ENCODE results near the gene TYRP1.

Gene TYRP1, protein sequence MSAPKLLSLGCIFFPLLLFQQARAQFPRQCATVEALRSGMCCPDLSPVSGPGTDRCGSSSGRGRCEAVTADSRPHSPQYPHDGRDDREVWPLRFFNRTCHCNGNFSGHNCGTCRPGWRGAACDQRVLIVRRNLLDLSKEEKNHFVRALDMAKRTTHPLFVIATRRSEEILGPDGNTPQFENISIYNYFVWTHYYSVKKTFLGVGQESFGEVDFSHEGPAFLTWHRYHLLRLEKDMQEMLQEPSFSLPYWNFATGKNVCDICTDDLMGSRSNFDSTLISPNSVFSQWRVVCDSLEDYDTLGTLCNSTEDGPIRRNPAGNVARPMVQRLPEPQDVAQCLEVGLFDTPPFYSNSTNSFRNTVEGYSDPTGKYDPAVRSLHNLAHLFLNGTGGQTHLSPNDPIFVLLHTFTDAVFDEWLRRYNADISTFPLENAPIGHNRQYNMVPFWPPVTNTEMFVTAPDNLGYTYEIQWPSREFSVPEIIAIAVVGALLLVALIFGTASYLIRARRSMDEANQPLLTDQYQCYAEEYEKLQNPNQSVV

DNA sequence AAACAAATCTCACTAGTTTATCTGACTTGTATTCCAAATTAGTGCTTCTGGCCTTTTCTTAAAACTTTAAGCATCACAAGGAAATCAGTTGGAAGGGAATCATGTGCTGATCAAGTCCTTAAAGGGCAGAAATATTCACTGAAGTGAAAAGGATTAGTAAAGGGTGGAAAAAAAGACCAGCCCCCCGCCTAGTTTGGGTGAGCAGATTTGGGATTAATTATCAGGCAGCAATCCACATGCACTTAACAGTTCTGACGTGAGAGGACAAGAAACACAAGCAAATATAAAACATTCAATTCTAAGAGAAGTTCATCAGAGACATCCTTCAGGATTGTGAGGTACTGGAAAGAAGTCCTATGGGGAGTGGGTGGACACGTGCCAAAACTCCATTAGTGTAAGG lies at the start of gene TYRP1:
TYRP1 (plus strand) TSS at position 245 of the 400 bp plus-strand sequence. CDS start 612 bp downstream, outside the sequence.
- H3K36me3 ChIP-seq (ENCODE audit: control insufficient read depth, insufficient read depth, low read length), result no peaks in the 10 kb centered on the region
- no peaks in the 10 kb centered on the region for H3K4me1 ChIP-seq (ENCODE audit: control insufficient read depth, insufficient read depth, low read length)
- H3K9me3 ChIP-seq (ENCODE audit: control insufficient read depth, insufficient read depth, low read length), result no peaks in the 10 kb centered on the region
- no peak within 1 kb of the TSS for H3K27ac ChIP-seq (ENCODE audit: low read depth, low read length)
- H3K4me3 ChIP-seq (ENCODE audit: low read depth, low read length), result no peak within 1 kb of the TSS
- H3K9ac ChIP-seq (ENCODE audit: low read depth, low read length), result no peak within 1 kb of the TSS
- H3K27me3 ChIP-seq (ENCODE audit: control insufficient read depth, insufficient read depth, low read length), result no peaks in the 10 kb centered on the region

GRCh38 chr9:12643686-12644085 lies 49.5 kb upstream of the TYRP1 start:
- H3K9ac ChIP-seq (ENCODE audit: low read depth, low read length), result no peak overlapping the region
- H3K27me3 ChIP-seq (ENCODE audit: control insufficient read depth, insufficient read depth, low read length), result no peaks in the 10 kb centered on the region
- no peaks in the 10 kb centered on the region for H3K4me1 ChIP-seq (ENCODE audit: control insufficient read depth, insufficient read depth, low read length)
- H3K9me3 ChIP-seq (ENCODE audit: control insufficient read depth, insufficient read depth, low read length), result no peaks in the 10 kb centered on the region
- no peak overlapping the region for H3K4me3 ChIP-seq (ENCODE audit: low read depth, low read length)
- H3K27ac ChIP-seq (ENCODE audit: low read depth, low read length), result no peak overlapping the region
- H3K36me3 ChIP-seq (ENCODE audit: control insufficient read depth, insufficient read depth, low read length), result no peaks in the 10 kb centered on the region

GRCh38 chr9:12648925-12649324 lies 44.3 kb upstream of the TYRP1 start:
- Histone ChIP-seq H3K27me3 (ENCODE audit: control insufficient read depth, insufficient read depth, low read length) (no peaks in the 10 kb centered on the region), H3K9me3 (ENCODE audit: control insufficient read depth, insufficient read depth, low read length) (no peaks in the 10 kb centered on the region), H3K4me3 (ENCODE audit: low read depth, low read length) (no peak overlapping the region), H3K9ac (ENCODE audit: low read depth, low read length) (no peak overlapping the region), H3K36me3 (ENCODE audit: control insufficient read depth, insufficient read depth, low read length) (no peaks in the 10 kb centered on the region), H3K27ac (ENCODE audit: low read depth, low read length) (no peak overlapping the region), H3K4me1 (ENCODE audit: control insufficient read depth, insufficient read depth, low read length) (no peaks in the 10 kb centered on the region)

GRCh38 chr9:12651125-12651524 lies 42.1 kb upstream of the TYRP1 start:
- Histone ChIP-seq H3K4me1 (ENCODE audit: control insufficient read depth, insufficient read depth, low read length) (no peaks in the 10 kb centered on the region), H3K36me3 (ENCODE audit: control insufficient read depth, insufficient read depth, low read length) (no peaks in the 10 kb centered on the region)

GRCh38 chr9:12652973-12653372 lies 40.2 kb upstream of the TYRP1 start:
- Histone ChIP-seq H3K4me1 (ENCODE audit: control insufficient read depth, insufficient read depth, low read length) (no peaks in the 10 kb centered on the region), H3K9ac (ENCODE audit: low read depth, low read length) (no peak overlapping the region), H3K27me3 (ENCODE audit: control insufficient read depth, insufficient read depth, low read length) (no peaks in the 10 kb centered on the region), H3K9me3 (ENCODE audit: control insufficient read depth, insufficient read depth, low read length) (peaks cover 2% of the 10 kb centered on the region; the same call in 1 of the 2 replicates), H3K36me3 (ENCODE audit: control insufficient read depth, insufficient read depth, low read length) (no peaks in the 10 kb centered on the region), H3K4me3 (ENCODE audit: low read depth, low read length) (no peak overlapping the region), H3K27ac (ENCODE audit: low read depth, low read length) (no peak overlapping the region)

More at GRCh38 chr9:12651125-12651524, 42.1 kb upstream of the TYRP1 start:
- no peak overlapping the region for H3K4me3 ChIP-seq (ENCODE audit: low read depth, low read length)
- H3K9me3 ChIP-seq (ENCODE audit: control insufficient read depth, insufficient read depth, low read length), result no peaks in the 10 kb centered on the region
- H3K27ac ChIP-seq (ENCODE audit: low read depth, low read length), result no peak overlapping the region
- H3K9ac ChIP-seq (ENCODE audit: low read depth, low read length), result no peak overlapping the region
- no peaks in the 10 kb centered on the region for H3K27me3 ChIP-seq (ENCODE audit: control insufficient read depth, insufficient read depth, low read length)

GRCh38 chr9:12656803-12657202 lies 36.4 kb upstream of the TYRP1 start:
- Histone ChIP-seq H3K27ac (ENCODE audit: low read depth, low read length) (no peak overlapping the region), H3K27me3 (ENCODE audit: control insufficient read depth, insufficient read depth, low read length) (no peaks in the 10 kb centered on the region), H3K36me3 (ENCODE audit: control insufficient read depth, insufficient read depth, low read length) (no peaks in the 10 kb centered on the region), H3K4me1 (ENCODE audit: control insufficient read depth, insufficient read depth, low read length) (no peaks in the 10 kb centered on the region), H3K4me3 (ENCODE audit: low read depth, low read length) (no peak overlapping the region), H3K9ac (ENCODE audit: low read depth, low read length) (no peak overlapping the region), H3K9me3 (ENCODE audit: control insufficient read depth, insufficient read depth, low read length) (peaks cover 4% of the 10 kb centered on the region; the same call in 1 of the 2 replicates)

GRCh38 chr9:12657233-12657632 lies 36.0 kb upstream of the TYRP1 start:
- H3K27ac ChIP-seq (ENCODE audit: low read depth, low read length), result no peak overlapping the region
- no peak overlapping the region for H3K9ac ChIP-seq (ENCODE audit: low read depth, low read length)
- no peaks in the 10 kb centered on the region for H3K36me3 ChIP-seq (ENCODE audit: control insufficient read depth, insufficient read depth, low read length)
- H3K4me1 ChIP-seq (ENCODE audit: control insufficient read depth, insufficient read depth, low read length), result no peaks in the 10 kb centered on the region
- no peaks in the 10 kb centered on the region for H3K27me3 ChIP-seq (ENCODE audit: control insufficient read depth, insufficient read depth, low read length)
- peaks cover 4% of the 10 kb centered on the region; the same call in 1 of the 2 replicates for H3K9me3 ChIP-seq (ENCODE audit: control insufficient read depth, insufficient read depth, low read length)
- no peak overlapping the region for H3K4me3 ChIP-seq (ENCODE audit: low read depth, low read length)

- Histone ChIP-seq H3K27ac (ENCODE audit: low read depth, low read length) (no peak overlapping the region), H3K4me3 (ENCODE audit: low read depth, low read length) (no peak overlapping the region), H3K9ac (ENCODE audit: low read depth, low read length) (no peak overlapping the region), H3K9me3 (ENCODE audit: control insufficient read depth, insufficient read depth, low read length) (peaks cover 4% of the 10 kb centered on the region; the same call in 1 of the 2 replicates), H3K4me1 (ENCODE audit: control insufficient read depth, insufficient read depth, low read length) (no peaks in the 10 kb centered on the region), H3K27me3 (ENCODE audit: control insufficient read depth, insufficient read depth, low read length) (no peaks in the 10 kb centered on the region), H3K36me3 (ENCODE audit: control insufficient read depth, insufficient read depth, low read length) (no peaks in the 10 kb centered on the region)
Measured at GRCh38 chr9:12657998-12658397, 35.2 kb upstream of the TYRP1 start.

DNA sequence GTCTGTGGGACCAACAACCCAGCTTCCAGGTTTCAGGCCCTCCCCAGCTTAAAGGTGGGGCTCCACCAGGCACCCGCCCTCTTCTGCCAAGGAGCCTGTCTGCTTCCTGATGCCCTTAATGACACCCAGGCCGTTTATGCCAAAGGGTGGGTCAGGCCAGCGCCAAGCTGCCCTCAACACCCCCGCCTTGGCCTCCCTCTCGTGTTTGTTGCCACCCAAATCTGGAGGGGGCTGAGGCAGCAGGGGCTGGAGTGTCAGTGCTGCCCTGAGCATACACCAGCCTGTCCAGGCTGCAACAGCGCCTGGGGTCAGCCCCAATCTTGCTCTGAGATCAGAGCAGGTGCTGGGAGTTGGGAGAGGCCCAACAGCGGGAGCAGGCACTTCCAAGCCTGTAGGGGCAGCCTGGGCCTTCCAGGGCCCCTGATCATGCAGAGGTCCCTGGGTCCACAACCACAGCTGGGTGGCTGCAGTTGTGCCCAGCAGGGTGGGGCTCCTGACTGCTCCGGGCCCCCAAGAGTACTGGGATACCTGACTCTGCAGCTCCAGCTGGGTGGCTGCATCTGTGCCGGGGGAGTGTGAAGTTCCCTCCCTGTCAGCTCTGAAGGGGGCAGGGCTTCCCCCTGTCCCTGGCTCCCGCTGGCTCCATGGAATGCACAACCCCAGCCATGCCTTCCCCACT lies 34.5 kb upstream of the TYRP1 start:
- H3K4me1 ChIP-seq (ENCODE audit: control insufficient read depth, insufficient read depth, low read length), result no peaks in the 10 kb centered on the region
- H3K9me3 ChIP-seq (ENCODE audit: control insufficient read depth, insufficient read depth, low read length), result peaks cover 4% of the 10 kb centered on the region; the same call in 1 of the 2 replicates
- no peak overlapping the region for H3K27ac ChIP-seq (ENCODE audit: low read depth, low read length)
- H3K27me3 ChIP-seq (ENCODE audit: control insufficient read depth, insufficient read depth, low read length), result no peaks in the 10 kb centered on the region
- no peak overlapping the region for H3K4me3 ChIP-seq (ENCODE audit: low read depth, low read length)
- H3K9ac ChIP-seq (ENCODE audit: low read depth, low read length), result no peak overlapping the region
- H3K36me3 ChIP-seq (ENCODE audit: control insufficient read depth, insufficient read depth, low read length), result no peaks in the 10 kb centered on the region

DNA sequence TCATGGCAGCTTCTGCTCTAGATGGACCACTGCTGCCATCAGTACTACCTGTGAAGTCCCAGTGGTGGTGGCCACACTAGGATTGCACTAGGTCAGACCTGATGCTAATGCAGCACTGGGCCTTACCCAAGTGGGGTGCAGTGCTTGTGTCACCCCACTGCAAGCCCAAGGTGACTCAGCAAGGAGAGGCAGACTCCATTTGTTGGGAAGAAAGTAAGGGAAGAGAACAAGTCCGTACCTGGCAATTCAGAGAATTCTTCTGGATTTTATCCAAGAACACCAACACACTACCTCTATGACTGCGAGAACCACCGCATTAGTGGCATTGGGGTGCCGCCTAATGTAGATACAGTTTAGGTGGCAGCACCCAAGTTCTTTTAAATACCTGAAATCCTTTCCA lies 34.0 kb upstream of the TYRP1 start:
- no peaks in the 10 kb centered on the region for H3K27me3 ChIP-seq (ENCODE audit: control insufficient read depth, insufficient read depth, low read length)
- H3K4me3 ChIP-seq (ENCODE audit: low read depth, low read length), result no peak overlapping the region
- H3K36me3 ChIP-seq (ENCODE audit: control insufficient read depth, insufficient read depth, low read length), result no peaks in the 10 kb centered on the region
- no peak overlapping the region for H3K9ac ChIP-seq (ENCODE audit: low read depth, low read length)
- H3K9me3 ChIP-seq (ENCODE audit: control insufficient read depth, insufficient read depth, low read length), result peaks cover 4% of the 10 kb centered on the region; the same call in 1 of the 2 replicates
- no peaks in the 10 kb centered on the region for H3K4me1 ChIP-seq (ENCODE audit: control insufficient read depth, insufficient read depth, low read length)
- no peak overlapping the region for H3K27ac ChIP-seq (ENCODE audit: low read depth, low read length)

- H3K4me1 ChIP-seq (ENCODE audit: control insufficient read depth, insufficient read depth, low read length), result no peaks in the 10 kb centered on the region
- no peaks in the 10 kb centered on the region for H3K9me3 ChIP-seq (ENCODE audit: control insufficient read depth, insufficient read depth, low read length)
- no peak overlapping the region for H3K4me3 ChIP-seq (ENCODE audit: low read depth, low read length)
- no peaks in the 10 kb centered on the region for H3K27me3 ChIP-seq (ENCODE audit: control insufficient read depth, insufficient read depth, low read length)
- H3K36me3 ChIP-seq (ENCODE audit: control insufficient read depth, insufficient read depth, low read length), result no peaks in the 10 kb centered on the region
- H3K9ac ChIP-seq (ENCODE audit: low read depth, low read length), result no peak overlapping the region
- no peak overlapping the region for H3K27ac ChIP-seq (ENCODE audit: low read depth, low read length)
Measured at GRCh38 chr9:12666813-12667212, 26.4 kb upstream of the TYRP1 start.
